IPS-18c (cell line): ENCODE results near the gene NUMA1.

Experiments
- H3K4me3 ChIP-seq: 2 replicates; pipeline ENCODE4 v1.7.0; 2013; ENCODE audit warnings: low read depth, mild to moderate bottlenecking, low read length, moderate library complexity; ENCODE audit not compliant: insufficient read depth
- H3K9me3 ChIP-seq: one replicate; pipeline ENCODE4 v1.6.1; 2013; ENCODE audit warnings: mild to moderate bottlenecking, low read length, moderate library complexity; ENCODE audit not compliant: control insufficient read depth, insufficient read depth

NUMA1 gene

GRCh38 chr11:72081184-72081644 lies 872 bp upstream of the NUMA1 start:
- Histone ChIP-seq H3K4me3 (peak overlapping the region; percentile 38), H3K9me3 (no peaks in the 10 kb centered on the region)

GRCh38 chr11:72079819-72080325 lies 470 bp downstream of the NUMA1 start:
- Histone ChIP-seq H3K9me3 (no peaks in the 10 kb centered on the region), H3K4me3 (peak overlapping the region; percentile 83)

- H3K4me3 ChIP-seq = no peak overlapping the region
Measured at GRCh38 chr11:72078477-72078876, 1.9 kb downstream of the NUMA1 start.

GRCh38 chr11:72075756-72076155 lies 4.6 kb downstream of the NUMA1 start:
- Histone ChIP-seq H3K9me3 (no peaks in the 10 kb centered on the region), H3K4me3 (no peak overlapping the region)

More at GRCh38 chr11:72078477-72078876, 1.9 kb downstream of the NUMA1 start:
- no peaks in the 10 kb centered on the region for H3K9me3 ChIP-seq

- H3K9me3 ChIP-seq = no peaks in the 10 kb centered on the region
- no peak overlapping the region; the same call in 1 of the 2 replicates for H3K4me3 ChIP-seq
Measured at GRCh38 chr11:72075109-72075508, 5.2 kb downstream of the NUMA1 start.

GRCh38 chr11:72072348-72072747 lies 8.0 kb downstream of the NUMA1 start:
- Histone ChIP-seq H3K4me3 (no peak overlapping the region), H3K9me3 (no peaks in the 10 kb centered on the region)

GRCh38 chr11:72070491-72070890 lies 9.9 kb downstream of the NUMA1 start:
- no peaks in the 10 kb centered on the region for H3K9me3 ChIP-seq
- no peak overlapping the region for H3K4me3 ChIP-seq

GRCh38 chr11:72069787-72070251 lies 10.5 kb downstream of the NUMA1 start:
- Histone ChIP-seq H3K9me3 (no peaks in the 10 kb centered on the region), H3K4me3 (no peak overlapping the region)

- H3K4me3 ChIP-seq = no peak overlapping the region
Measured at GRCh38 chr11:72069200-72069599, 11.1 kb downstream of the NUMA1 start.

GRCh38 chr11:72067676-72068075 lies 12.7 kb downstream of the NUMA1 start:
- H3K9me3 ChIP-seq = no peaks in the 10 kb centered on the region

More at GRCh38 chr11:72069200-72069599, 11.1 kb downstream of the NUMA1 start:
- H3K9me3 ChIP-seq = no peaks in the 10 kb centered on the region

GRCh38 chr11:72067266-72067665 lies 13.1 kb downstream of the NUMA1 start:
- Histone ChIP-seq H3K9me3 (no peaks in the 10 kb centered on the region), H3K4me3 (no peak overlapping the region)

More at GRCh38 chr11:72067676-72068075, 12.7 kb downstream of the NUMA1 start:
- H3K4me3 ChIP-seq = no peak overlapping the region

- H3K9me3 ChIP-seq = no peaks in the 10 kb centered on the region
- H3K4me3 ChIP-seq = no peak overlapping the region
Measured at GRCh38 chr11:72066855-72067254, 13.5 kb downstream of the NUMA1 start.

- Histone ChIP-seq H3K4me3 (no peak overlapping the region), H3K9me3 (no peaks in the 10 kb centered on the region)
Measured at GRCh38 chr11:72061739-72062396, 18.5 kb downstream of the NUMA1 start.

GRCh38 chr11:72058416-72059034 lies 21.8 kb downstream of the NUMA1 start:
- no peaks in the 10 kb centered on the region for H3K9me3 ChIP-seq
- H3K4me3 ChIP-seq = no peak overlapping the region

GRCh38 chr11:72048766-72049460 lies 31.4 kb downstream of the NUMA1 start:
- Histone ChIP-seq H3K9me3 (no peaks in the 10 kb centered on the region), H3K4me3 (no peak overlapping the region)

- no peaks in the 10 kb centered on the region for H3K9me3 ChIP-seq
- no peak overlapping the region for H3K4me3 ChIP-seq
Measured at GRCh38 chr11:72045849-72046248, 34.5 kb downstream of the NUMA1 start.

GRCh38 chr11:72042064-72042745 lies 38.1 kb downstream of the NUMA1 start:
- H3K9me3 ChIP-seq = no peaks in the 10 kb centered on the region
- peak overlapping the region; percentile 54 for H3K4me3 ChIP-seq
